Neural crest cell (in vitro differentiated cells): ENCODE data around the gene LYZL1. TPM values are rescaled to one million over a fixed set of nuclear protein-coding genes. Genes with fewer than 3 reads are reported as not detected.

Source experiments
- DNase-seq: peaks from one replicate; pipeline ENCODE4 v3.0.0; 2021; ENCODE audit warnings: low read depth, mixed read lengths, low spot score
- H3K27ac Mint-ChIP-seq: one replicate; pipeline ENCODE4 v1.8.0; 2021; ENCODE audit warnings: mild to moderate bottlenecking, mixed read lengths; ENCODE audit not compliant: unreplicated experiment
- H3K27me3 Mint-ChIP-seq: 2 replicates; pipeline ENCODE4 v1.8.0; 2021; ENCODE audit warnings: low read depth, mild to moderate bottlenecking, mixed read lengths
- H3K36me3 Mint-ChIP-seq: 2 replicates; pipeline ENCODE4 v1.8.0; 2021; ENCODE audit warnings: low read depth, mild to moderate bottlenecking, mixed read lengths
- H3K4me1 Mint-ChIP-seq: 2 replicates; pipeline ENCODE4 v1.8.0; 2021; ENCODE audit warnings: mixed read lengths
- H3K4me3 Mint-ChIP-seq: one replicate; pipeline ENCODE4 v1.8.0; 2021; ENCODE audit warnings: mild to moderate bottlenecking, mixed read lengths
- H3K9me3 Mint-ChIP-seq: 2 replicates; pipeline ENCODE4 v1.8.0; 2021; ENCODE audit warnings: mixed read lengths
- total RNA-seq: library from RNA; stranded (reverse); gene quantifications from 2 replicates; pipeline ENCODE4 v1.2.1, GENCODE V29; 2021
- TF ChIP-seq, protein P1 (sequence below): fragments of 200-600 bp; sonication (generic); conservative IDR thresholded peaks from 2 replicates; pipeline ENCODE4 v1.5.0; 2021; ENCODE audit warnings: antibody characterized with exemption, mild to moderate bottlenecking

Gene LYZL1
- total RNA-seq, 1 donor from 2014 or later, result not detected

DNA sequence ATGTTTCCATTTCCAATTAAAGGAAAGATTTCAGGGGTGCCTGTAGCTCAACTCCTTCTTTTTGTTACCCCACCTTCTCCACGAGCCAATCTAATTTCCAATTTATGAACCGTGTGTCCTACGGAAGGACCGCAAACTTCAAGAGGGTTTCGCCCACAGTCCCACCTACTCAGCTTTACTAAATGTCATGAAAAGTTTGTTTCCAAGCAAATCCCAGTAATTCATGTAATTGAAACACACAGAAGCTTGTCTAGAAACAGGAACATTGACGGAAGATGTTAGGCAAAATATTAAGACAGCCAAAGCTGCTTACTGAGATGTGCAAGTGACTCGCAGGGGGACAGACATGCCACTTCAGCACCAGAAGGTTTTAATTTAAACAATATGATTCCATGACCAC lies 32.9 kb upstream of the LYZL1 start:
- H3K36me3 Mint-ChIP-seq, result no peaks in the 10 kb centered on the region
- TF ChIP-seq, protein P1, sequence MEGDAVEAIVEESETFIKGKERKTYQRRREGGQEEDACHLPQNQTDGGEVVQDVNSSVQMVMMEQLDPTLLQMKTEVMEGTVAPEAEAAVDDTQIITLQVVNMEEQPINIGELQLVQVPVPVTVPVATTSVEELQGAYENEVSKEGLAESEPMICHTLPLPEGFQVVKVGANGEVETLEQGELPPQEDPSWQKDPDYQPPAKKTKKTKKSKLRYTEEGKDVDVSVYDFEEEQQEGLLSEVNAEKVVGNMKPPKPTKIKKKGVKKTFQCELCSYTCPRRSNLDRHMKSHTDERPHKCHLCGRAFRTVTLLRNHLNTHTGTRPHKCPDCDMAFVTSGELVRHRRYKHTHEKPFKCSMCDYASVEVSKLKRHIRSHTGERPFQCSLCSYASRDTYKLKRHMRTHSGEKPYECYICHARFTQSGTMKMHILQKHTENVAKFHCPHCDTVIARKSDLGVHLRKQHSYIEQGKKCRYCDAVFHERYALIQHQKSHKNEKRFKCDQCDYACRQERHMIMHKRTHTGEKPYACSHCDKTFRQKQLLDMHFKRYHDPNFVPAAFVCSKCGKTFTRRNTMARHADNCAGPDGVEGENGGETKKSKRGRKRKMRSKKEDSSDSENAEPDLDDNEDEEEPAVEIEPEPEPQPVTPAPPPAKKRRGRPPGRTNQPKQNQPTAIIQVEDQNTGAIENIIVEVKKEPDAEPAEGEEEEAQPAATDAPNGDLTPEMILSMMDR, result no peak
- H3K4me1 Mint-ChIP-seq, result peaks cover 53% of the 10 kb centered on the region
- H3K27ac Mint-ChIP-seq, result peak overlapping the region; percentile 80
- no peak for DNase-seq
- no peaks in the 10 kb centered on the region for H3K9me3 Mint-ChIP-seq
- peak overlapping the region; percentile 24 for H3K4me3 Mint-ChIP-seq
- H3K27me3 Mint-ChIP-seq, result peaks cover 2% of the 10 kb centered on the region

DNA sequence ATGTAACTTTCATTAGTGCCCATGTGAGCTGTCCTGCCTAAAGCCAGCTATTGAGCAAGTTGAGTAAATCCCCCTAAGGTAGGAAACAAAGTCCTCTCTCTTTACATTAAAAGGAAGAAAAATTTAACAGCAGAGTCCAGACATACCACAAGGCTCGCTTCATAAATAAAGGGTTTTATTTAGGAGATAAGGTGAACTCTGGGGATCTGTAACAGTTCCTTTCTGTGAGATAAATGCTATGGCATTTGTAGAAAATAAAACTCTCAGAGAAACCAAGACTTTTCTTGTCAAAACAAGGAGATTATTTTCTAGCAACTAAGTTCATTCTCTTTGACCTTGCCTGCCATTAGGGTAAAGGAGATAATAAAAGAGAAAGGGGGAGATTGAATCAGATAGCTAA lies 32.3 kb upstream of the LYZL1 start:
- H3K36me3 Mint-ChIP-seq, result no peaks in the 10 kb centered on the region
- TF ChIP-seq, protein P1, result no peak
- H3K4me3 Mint-ChIP-seq, result no peak overlapping the region
- DNase-seq, result no peak
- H3K27ac Mint-ChIP-seq, result no peak overlapping the region
- peaks cover 2% of the 10 kb centered on the region for H3K27me3 Mint-ChIP-seq
- no peaks in the 10 kb centered on the region for H3K9me3 Mint-ChIP-seq
- H3K4me1 Mint-ChIP-seq, result peaks cover 53% of the 10 kb centered on the region

DNA sequence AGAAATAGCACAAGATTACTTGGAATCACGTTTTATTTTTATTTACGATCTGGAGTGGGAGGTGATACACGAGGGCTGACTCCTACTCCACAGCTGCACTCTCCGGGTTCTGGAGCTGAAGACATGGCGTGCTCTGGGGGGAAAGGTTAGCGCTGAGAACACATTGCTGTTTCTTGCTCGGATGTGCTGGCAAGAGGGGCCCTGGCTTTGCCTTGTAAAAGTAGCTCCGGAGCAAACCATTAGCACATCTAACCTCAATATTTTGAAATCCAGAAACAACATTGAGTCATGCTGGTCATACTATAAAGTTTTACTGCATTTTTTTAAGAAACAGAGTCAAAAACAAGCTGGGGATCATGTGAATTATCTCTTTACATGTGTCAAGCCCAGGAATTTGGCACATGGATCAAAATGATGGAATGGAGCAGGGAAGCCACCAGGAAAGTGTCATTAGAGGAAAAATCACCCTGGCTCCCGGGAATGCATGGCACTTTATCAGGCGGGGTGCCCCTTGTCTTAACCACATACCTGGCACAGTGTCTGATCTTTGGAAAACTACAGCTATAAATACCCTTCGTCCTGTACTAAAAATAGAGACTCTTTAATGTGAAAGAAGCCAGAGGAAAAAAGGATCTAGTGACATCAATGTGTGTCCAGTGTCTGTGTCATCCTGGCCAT lies 31.6 kb upstream of the LYZL1 start:
- H3K9me3 Mint-ChIP-seq, result no peaks in the 10 kb centered on the region
- peaks cover 53% of the 10 kb centered on the region for H3K4me1 Mint-ChIP-seq

DNA sequence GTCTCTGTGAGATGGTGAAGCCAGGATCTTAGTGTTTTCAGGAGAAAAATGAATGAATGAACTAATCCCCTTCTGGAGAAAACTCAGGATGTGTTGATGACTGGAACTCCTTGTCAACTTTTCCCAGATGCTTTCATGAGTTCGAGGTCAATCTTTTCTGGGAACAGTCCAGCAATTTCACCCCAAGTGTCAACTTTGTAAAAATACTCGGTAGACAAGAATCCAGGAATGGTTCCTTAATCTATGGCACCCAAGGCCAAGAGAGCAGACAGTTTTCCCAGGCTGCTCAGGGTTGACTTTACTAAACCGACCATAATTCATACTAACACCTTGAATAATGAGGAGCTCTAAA lies 31.1 kb upstream of the LYZL1 start:
- no peaks in the 10 kb centered on the region for H3K9me3 Mint-ChIP-seq
- H3K36me3 Mint-ChIP-seq, result no peaks in the 10 kb centered on the region
- H3K27me3 Mint-ChIP-seq, result peaks cover 2% of the 10 kb centered on the region
- TF ChIP-seq, protein P1, result no peak
- no peak overlapping the region for H3K4me3 Mint-ChIP-seq
- H3K27ac Mint-ChIP-seq, result no peak overlapping the region
- peaks cover 51% of the 10 kb centered on the region for H3K4me1 Mint-ChIP-seq
- no peak for DNase-seq

More for the DNA sequence above, 31.6 kb upstream of the LYZL1 start:
- peak overlapping the region; percentile 14 for H3K27ac Mint-ChIP-seq
- H3K36me3 Mint-ChIP-seq, result no peaks in the 10 kb centered on the region
- no peak for DNase-seq
- H3K4me3 Mint-ChIP-seq, result peak overlapping the region; percentile 5
- peaks cover 2% of the 10 kb centered on the region for H3K27me3 Mint-ChIP-seq
- TF ChIP-seq, protein P1, result no peak

DNA sequence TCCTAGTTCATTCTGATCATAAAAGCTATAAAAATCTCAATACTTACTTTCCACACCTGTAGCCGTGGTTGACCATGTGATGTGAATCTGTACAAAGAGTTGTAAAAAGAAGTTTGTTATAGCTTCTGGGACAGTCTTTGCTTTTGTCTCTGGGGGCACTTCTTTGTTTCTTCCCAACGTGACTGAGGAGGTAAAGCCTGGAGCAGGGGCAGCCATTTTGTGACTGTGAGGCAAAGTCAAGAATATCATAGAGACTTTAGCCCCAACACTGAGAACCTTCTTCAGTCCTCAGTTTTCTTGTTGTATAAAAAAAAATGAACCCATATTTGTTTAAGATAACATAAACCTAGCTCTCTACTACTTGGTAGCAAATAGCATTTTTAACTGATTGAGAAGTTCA lies 29.4 kb upstream of the LYZL1 start:
- H3K4me3 Mint-ChIP-seq, result no peak overlapping the region
- TF ChIP-seq, protein P1, result no peak
- peaks cover 33% of the 10 kb centered on the region for H3K4me1 Mint-ChIP-seq

More for the DNA sequence above, 29.4 kb upstream of the LYZL1 start:
- Mint-ChIP-seq H3K27ac (no peak overlapping the region), H3K36me3 (no peaks in the 10 kb centered on the region), H3K27me3 (peaks cover 2% of the 10 kb centered on the region), H3K9me3 (no peaks in the 10 kb centered on the region)
- no peak for DNase-seq
